ENCODE results near the gene LRP6.

LRP6 gene

DNA sequence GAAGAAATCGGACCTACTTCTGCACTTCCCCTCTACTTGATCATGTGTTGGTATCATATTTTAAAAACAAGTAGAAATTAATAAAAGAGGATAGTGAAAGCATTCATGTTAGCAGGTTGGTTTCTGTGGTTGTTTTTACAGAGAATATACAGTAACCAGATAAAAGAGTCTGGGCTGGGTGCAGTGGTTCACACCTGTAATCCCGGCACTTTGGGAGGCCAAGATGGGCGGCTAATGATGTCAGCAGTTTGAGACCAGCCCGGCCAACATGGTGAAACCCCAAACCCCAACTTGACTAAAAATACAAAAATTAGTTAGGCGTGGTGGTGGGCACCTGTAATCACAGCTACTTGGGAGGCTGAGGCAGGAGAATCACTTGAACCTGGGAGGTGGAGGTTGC lies 55.9 kb downstream of the LRP6 start:
- H3K23ac ChIP-seq (ENCODE audit: low read depth, low read length, poor library complexity) = no peak overlapping the region
- no peak overlapping the region for H2AFZ ChIP-seq (ENCODE audit: low read length)
- no peak overlapping the region for H3K4me3 ChIP-seq (ENCODE audit: low read length in 2 of 2)
- H3K4me2 ChIP-seq (ENCODE audit: insufficient read depth, low read length, poor library complexity, severe bottlenecking) = no peak overlapping the region
- H3K14ac ChIP-seq (ENCODE audit: low read length) = no peak overlapping the region
- DNase-seq (ENCODE audit: low spot score) = no peak
- H3K9ac ChIP-seq (ENCODE audit: low read depth, low read length, poor library complexity) = no peak overlapping the region
- no peaks in the 10 kb centered on the region for H3K27me3 ChIP-seq (ENCODE audit: control insufficient read depth in 3 of 3, insufficient read depth in 3 of 3, low read depth in 1 of 3, low read length in 3 of 3)
- H3K36me3 ChIP-seq (replicated peaks in 1 of 2; ENCODE audit: control insufficient read depth in 2 of 2, insufficient read depth in 2 of 2, low read length in 2 of 2) = peaks cover 0 to 5% of the 10 kb centered on the region in 2 donors
- H3K4ac ChIP-seq (ENCODE audit: low read length) = no peak overlapping the region
- no peak overlapping the region for H3K27ac ChIP-seq (replicated peaks; ENCODE audit: low read length)
- H4K91ac ChIP-seq (ENCODE audit: low read depth, low read length, poor library complexity) = no peak overlapping the region
- no CpG with 5 or more reads among the region's 5 CpGs for WGBS, 2 donors (ENCODE audit: extremely low coverage in 2 of 2, insufficient read length in 2 of 2, insufficient replicate concordance in 1 of 2)
- no peak overlapping the region for H4K8ac ChIP-seq (ENCODE audit: low read depth, low read length)
- no peak overlapping the region for H3K18ac ChIP-seq (ENCODE audit: low read length)
- H3K79me1 ChIP-seq (ENCODE audit: low read depth, low read length) = peaks cover 4% of the 10 kb centered on the region
- no peak overlapping the region for H2BK5ac ChIP-seq (ENCODE audit: low read length)
- H2AK5ac ChIP-seq (ENCODE audit: low read depth, low read length) = no peak overlapping the region
- no peak overlapping the region for H2BK15ac ChIP-seq (ENCODE audit: low read length)
- peaks cover 0 to under 1% of the 10 kb centered on the region in 2 donors for H3K9me3 ChIP-seq (replicated peaks in 1 of 2; ENCODE audit: control insufficient read depth in 2 of 2, insufficient read depth in 1 of 2, low read depth in 1 of 2, low read length in 2 of 2)
- no peak overlapping the region for H2BK12ac ChIP-seq (ENCODE audit: low read length)
- H3K4me1 ChIP-seq (ENCODE audit: control insufficient read depth in 2 of 2, insufficient read depth in 1 of 2, low read depth in 1 of 2, low read length in 2 of 2) = peaks cover 4 to 8% of the 10 kb centered on the region in 2 donors
- H2BK120ac ChIP-seq (ENCODE audit: low read depth, low read length) = no peak overlapping the region

DNA sequence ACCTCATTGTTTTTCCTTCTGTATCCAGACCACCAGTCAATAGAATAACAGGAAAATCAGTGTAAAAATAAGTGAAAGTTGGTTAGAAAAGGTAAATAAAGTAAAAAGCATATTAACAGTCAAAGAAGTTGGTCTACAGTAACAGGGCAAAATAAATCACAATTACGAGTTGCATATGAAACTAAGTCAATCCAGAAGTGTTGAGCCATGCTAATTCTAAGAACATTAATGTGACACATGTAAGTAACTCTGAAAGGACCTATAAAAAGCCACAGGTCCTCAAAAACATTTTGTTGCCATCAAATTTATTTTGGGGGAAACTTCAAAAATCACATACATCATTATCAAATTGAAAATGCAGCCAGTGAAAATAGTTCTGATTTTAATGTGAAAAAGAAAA lies 56.4 kb downstream of the LRP6 start:
- Histone ChIP-seq H4K91ac (ENCODE audit: low read depth, low read length, poor library complexity) (no peak overlapping the region), H3K18ac (ENCODE audit: low read length) (no peak overlapping the region), H3K4me3 (ENCODE audit: low read length in 2 of 2) (no peak overlapping the region), H4K8ac (ENCODE audit: low read depth, low read length) (no peak overlapping the region), H3K4me1 (ENCODE audit: control insufficient read depth in 2 of 2, insufficient read depth in 1 of 2, low read depth in 1 of 2, low read length in 2 of 2) (peaks cover 4 to 8% of the 10 kb centered on the region in 2 donors), H2BK120ac (ENCODE audit: low read depth, low read length) (no peak overlapping the region), H3K36me3 (replicated peaks in 1 of 2; ENCODE audit: control insufficient read depth in 2 of 2, insufficient read depth in 2 of 2, low read length in 2 of 2) (peaks cover 0 to 9% of the 10 kb centered on the region in 2 donors), H3K4ac (ENCODE audit: low read length) (no peak overlapping the region), H2AK5ac (ENCODE audit: low read depth, low read length) (no peak overlapping the region), H2BK15ac (ENCODE audit: low read length) (no peak overlapping the region), H3K27ac (replicated peaks; ENCODE audit: low read length) (no peak overlapping the region), H3K23ac (ENCODE audit: low read depth, low read length, poor library complexity) (no peak overlapping the region), H3K4me2 (ENCODE audit: insufficient read depth, low read length, poor library complexity, severe bottlenecking) (no peak overlapping the region), H3K27me3 (ENCODE audit: control insufficient read depth in 3 of 3, insufficient read depth in 3 of 3, low read depth in 1 of 3, low read length in 3 of 3) (no peaks in the 10 kb centered on the region), H3K9ac (ENCODE audit: low read depth, low read length, poor library complexity) (no peak overlapping the region), H2AFZ (ENCODE audit: low read length) (no peak overlapping the region), H3K14ac (ENCODE audit: low read length) (no peak overlapping the region), H3K9me3 (replicated peaks in 1 of 2; ENCODE audit: control insufficient read depth in 2 of 2, insufficient read depth in 1 of 2, low read depth in 1 of 2, low read length in 2 of 2) (peaks cover 0 to 6% of the 10 kb centered on the region in 2 donors), H2BK12ac (ENCODE audit: low read length) (no peak overlapping the region), H2BK5ac (ENCODE audit: low read length) (no peak overlapping the region), H3K79me1 (ENCODE audit: low read depth, low read length) (peaks cover 5% of the 10 kb centered on the region)
- DNase-seq (ENCODE audit: low spot score) = no peak
- WGBS, 2 donors (ENCODE audit: extremely low coverage in 2 of 2, insufficient read length in 2 of 2, insufficient replicate concordance in 1 of 2) = no CpG with 5 or more reads among the region's 1 CpG

DNA sequence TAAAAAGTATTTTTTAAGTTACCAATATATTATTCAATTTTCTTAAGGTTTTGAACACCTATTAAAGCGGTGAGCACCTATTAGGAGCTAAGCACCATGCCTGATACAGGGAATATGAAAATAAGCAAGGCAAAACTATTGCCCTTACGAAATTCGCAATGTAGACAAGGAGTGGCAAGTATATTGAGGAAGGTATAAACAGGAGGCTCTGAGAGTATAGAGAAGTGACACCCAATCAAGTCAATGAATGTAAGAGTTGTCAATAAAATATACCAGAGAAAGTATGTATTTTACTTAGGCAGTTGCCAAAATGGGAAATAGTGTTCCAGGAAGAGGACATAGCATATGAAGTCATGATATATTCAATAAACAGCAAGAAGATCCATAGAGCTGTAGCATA lies 57.2 kb downstream of the LRP6 start:
- H3K14ac ChIP-seq (ENCODE audit: low read length) = no peak overlapping the region
- no peak overlapping the region for H3K4ac ChIP-seq (ENCODE audit: low read length)
- H2BK120ac ChIP-seq (ENCODE audit: low read depth, low read length) = no peak overlapping the region
- no peak overlapping the region for H3K4me2 ChIP-seq (ENCODE audit: insufficient read depth, low read length, poor library complexity, severe bottlenecking)
- H3K18ac ChIP-seq (ENCODE audit: low read length) = no peak overlapping the region
- H3K4me3 ChIP-seq (ENCODE audit: low read length in 2 of 2) = no peak overlapping the region
- no peak for DNase-seq (ENCODE audit: low spot score)
- no peaks in the 10 kb centered on the region for H3K27me3 ChIP-seq (ENCODE audit: control insufficient read depth in 3 of 3, insufficient read depth in 3 of 3, low read depth in 1 of 3, low read length in 3 of 3)
- no peak overlapping the region for H2AFZ ChIP-seq (ENCODE audit: low read length)
- WGBS, 2 donors (ENCODE audit: extremely low coverage in 2 of 2, insufficient read length in 2 of 2, insufficient replicate concordance in 1 of 2) = no CpG with 5 or more reads among the region's 3 CpGs
- peaks cover under 1 to 3% of the 10 kb centered on the region in 2 donors for H3K4me1 ChIP-seq (ENCODE audit: control insufficient read depth in 2 of 2, insufficient read depth in 1 of 2, low read depth in 1 of 2, low read length in 2 of 2)
- H3K9ac ChIP-seq (ENCODE audit: low read depth, low read length, poor library complexity) = no peak overlapping the region
- H3K79me1 ChIP-seq (ENCODE audit: low read depth, low read length) = peaks cover 4% of the 10 kb centered on the region
- H3K36me3 ChIP-seq (replicated peaks in 1 of 2; ENCODE audit: control insufficient read depth in 2 of 2, insufficient read depth in 2 of 2, low read length in 2 of 2) = peaks cover 0 to 9% of the 10 kb centered on the region in 2 donors
- H4K91ac ChIP-seq (ENCODE audit: low read depth, low read length, poor library complexity) = no peak overlapping the region
- peaks cover 0 to 6% of the 10 kb centered on the region in 2 donors for H3K9me3 ChIP-seq (replicated peaks in 1 of 2; ENCODE audit: control insufficient read depth in 2 of 2, insufficient read depth in 1 of 2, low read depth in 1 of 2, low read length in 2 of 2)
- H4K8ac ChIP-seq (ENCODE audit: low read depth, low read length) = no peak overlapping the region
- no peak overlapping the region for H3K23ac ChIP-seq (ENCODE audit: low read depth, low read length, poor library complexity)
- no peak overlapping the region for H2AK5ac ChIP-seq (ENCODE audit: low read depth, low read length)
- no peak overlapping the region for H2BK5ac ChIP-seq (ENCODE audit: low read length)
- H2BK15ac ChIP-seq (ENCODE audit: low read length) = no peak overlapping the region
- H3K27ac ChIP-seq (replicated peaks; ENCODE audit: low read length) = no peak overlapping the region
- H2BK12ac ChIP-seq (ENCODE audit: low read length) = no peak overlapping the region

DNA sequence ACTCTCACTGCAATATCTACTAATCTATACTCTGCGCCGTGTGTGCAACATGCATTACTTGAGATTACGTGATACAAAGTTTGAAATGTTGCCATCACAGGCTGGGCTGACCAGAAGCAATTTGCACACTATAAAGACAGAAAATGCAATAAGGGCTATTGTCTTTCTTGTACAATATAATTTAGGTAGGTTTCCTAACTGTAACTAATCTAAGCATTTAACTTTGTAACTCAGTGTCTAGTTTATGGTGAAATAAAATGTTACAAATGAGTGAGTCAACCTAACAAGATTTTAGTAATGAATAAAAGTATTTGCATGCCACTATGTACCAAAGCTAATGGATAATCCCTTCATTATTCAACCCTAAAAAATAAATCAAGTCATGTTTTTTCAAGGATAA lies 57.8 kb downstream of the LRP6 start:
- Histone ChIP-seq H3K79me1 (ENCODE audit: low read depth, low read length) (peaks cover 4% of the 10 kb centered on the region), H3K4me3 (ENCODE audit: low read length in 2 of 2) (no peak overlapping the region), H2AK5ac (ENCODE audit: low read depth, low read length) (no peak overlapping the region), H3K27me3 (ENCODE audit: control insufficient read depth in 3 of 3, insufficient read depth in 3 of 3, low read depth in 1 of 3, low read length in 3 of 3) (no peaks in the 10 kb centered on the region), H4K8ac (ENCODE audit: low read depth, low read length) (no peak overlapping the region), H2BK12ac (ENCODE audit: low read length) (no peak overlapping the region), H2AFZ (ENCODE audit: low read length) (no peak overlapping the region), H3K23ac (ENCODE audit: low read depth, low read length, poor library complexity) (no peak overlapping the region), H2BK15ac (ENCODE audit: low read length) (no peak overlapping the region), H3K4ac (ENCODE audit: low read length) (no peak overlapping the region), H4K91ac (ENCODE audit: low read depth, low read length, poor library complexity) (no peak overlapping the region), H3K9me3 (replicated peaks in 1 of 2; ENCODE audit: control insufficient read depth in 2 of 2, insufficient read depth in 1 of 2, low read depth in 1 of 2, low read length in 2 of 2) (peaks cover 0 to 6% of the 10 kb centered on the region in 2 donors), H3K36me3 (replicated peaks in 1 of 2; ENCODE audit: control insufficient read depth in 2 of 2, insufficient read depth in 2 of 2, low read length in 2 of 2) (peaks cover 0 to 9% of the 10 kb centered on the region in 2 donors), H2BK5ac (ENCODE audit: low read length) (no peak overlapping the region), H3K14ac (ENCODE audit: low read length) (no peak overlapping the region), H2BK120ac (ENCODE audit: low read depth, low read length) (no peak overlapping the region), H3K18ac (ENCODE audit: low read length) (no peak overlapping the region), H3K9ac (ENCODE audit: low read depth, low read length, poor library complexity) (no peak overlapping the region), H3K4me1 (ENCODE audit: control insufficient read depth in 2 of 2, insufficient read depth in 1 of 2, low read depth in 1 of 2, low read length in 2 of 2) (no peaks in the 10 kb centered on the region), H3K27ac (replicated peaks; ENCODE audit: low read length) (no peak overlapping the region), H3K4me2 (ENCODE audit: insufficient read depth, low read length, poor library complexity, severe bottlenecking) (no peak overlapping the region)
- no CpG with 5 or more reads among the region's 3 CpGs for WGBS, 2 donors (ENCODE audit: extremely low coverage in 2 of 2, insufficient read length in 2 of 2, insufficient replicate concordance in 1 of 2)
- DNase-seq (ENCODE audit: low spot score) = no peak

Data from neuronal stem cell (in vitro differentiated cells).